DMS53 treated with DMSO at 0.1 percent for 48 hours (cell line): Measurements from ENCODE around the gene XPO1.
"Not testable (repeated sequence)": the region's sequence is repeated elsewhere in the genome, so short reads cannot be mapped to it uniquely, and the experiment has no call there.

Source experiments
- DNase-seq: peaks from one replicate; lab custom pipeline; 2025; ENCODE audit not compliant: unreplicated experiment; lab: John Stamatoyannopoulos, UW

Gene XPO1

DNA sequence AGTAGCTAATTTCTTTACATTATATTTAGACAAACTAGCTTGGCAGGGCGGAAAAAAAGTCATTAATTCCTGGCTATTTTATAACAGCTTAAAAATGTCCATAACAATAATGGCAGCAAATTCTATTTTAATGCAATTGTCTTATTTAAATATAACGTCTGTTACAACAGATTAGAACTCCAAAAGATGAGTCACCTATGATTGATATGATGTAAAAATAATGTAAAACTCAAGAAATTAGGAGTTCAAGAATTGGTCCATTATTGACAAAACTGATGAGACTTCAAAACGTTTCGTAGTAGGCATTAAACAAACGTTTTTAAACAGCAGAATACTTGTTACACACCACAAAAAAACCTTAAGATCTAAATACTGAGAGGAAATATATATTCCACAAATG is 2.7 kb downstream of the XPO1 start:
- no peak for DNase-seq

- DNase-seq = no peak
Measured at GRCh38 chr2:61534926-61535325, 3.2 kb downstream of the XPO1 start.

DNA sequence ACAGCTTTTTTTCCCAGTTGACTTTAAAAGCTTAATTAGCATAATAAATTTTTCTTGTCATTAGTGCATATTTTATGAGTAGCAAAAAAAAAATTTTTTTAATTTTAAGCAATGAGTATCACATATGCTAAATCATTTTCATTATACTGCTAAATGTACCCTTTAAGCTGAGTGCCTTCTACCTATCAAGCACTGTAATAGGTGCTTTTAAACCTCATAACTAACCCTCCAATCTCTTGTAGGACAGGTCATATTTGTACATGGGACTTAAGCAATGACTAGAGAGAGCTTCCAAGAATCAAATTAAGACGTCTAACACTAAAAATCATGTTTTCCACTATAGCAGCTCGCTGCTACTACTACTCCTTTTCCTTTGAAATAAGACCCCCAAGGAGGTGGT is 7.4 kb downstream of the XPO1 start:
- no peak for DNase-seq

- DNase-seq = no peak
Measured at GRCh38 chr2:61529944-61530735, 8.0 kb downstream of the XPO1 start.

DNA sequence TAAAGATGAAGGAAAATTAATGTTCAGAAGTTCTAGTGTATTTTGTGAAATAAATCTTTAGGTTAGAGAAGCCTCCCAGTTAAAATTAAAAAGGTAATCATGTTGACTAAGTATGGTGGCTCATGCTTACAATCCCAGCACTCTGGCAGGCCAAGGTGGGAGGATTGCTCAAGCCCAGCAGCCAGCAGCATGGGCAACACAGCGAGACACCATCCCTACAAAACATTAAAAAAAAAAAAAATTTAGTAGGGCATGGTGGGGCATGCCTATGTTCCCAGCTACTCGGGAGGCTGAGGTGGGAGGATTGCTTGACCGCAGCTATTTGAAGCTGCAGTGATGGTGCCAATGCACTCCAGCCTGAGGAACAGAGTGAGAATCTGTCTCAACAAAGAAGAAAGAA is 17.9 kb downstream of the XPO1 start:
- DNase-seq = no peak

DNA sequence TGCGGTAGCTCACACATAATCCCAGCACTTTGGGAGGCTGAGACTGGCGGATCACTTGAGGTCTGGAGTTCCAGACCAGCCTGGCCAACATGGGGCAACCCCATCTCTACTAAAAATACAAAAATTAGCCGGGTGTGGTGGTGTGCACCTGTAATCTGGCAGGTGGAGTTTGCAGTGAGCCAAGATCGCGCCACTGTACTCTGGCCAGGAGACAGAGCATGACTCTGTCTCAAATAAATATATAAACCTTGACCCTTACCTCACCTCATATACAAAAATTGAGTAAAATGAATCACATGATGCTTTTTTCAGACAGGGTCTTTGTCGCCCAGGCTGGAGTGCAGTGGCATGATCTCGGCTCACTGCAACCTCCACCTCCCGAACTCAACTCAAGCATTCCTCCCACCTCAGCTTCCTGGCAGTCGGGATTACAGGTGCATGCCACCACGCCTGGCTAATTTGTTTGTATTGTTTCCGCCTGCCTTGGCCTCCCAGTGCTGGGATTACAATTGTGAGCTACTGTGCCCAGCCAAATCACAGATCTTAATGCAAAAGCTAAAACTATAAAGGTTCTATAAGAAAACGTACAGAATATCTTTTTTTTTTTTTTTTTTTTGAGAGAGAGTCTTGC is 25.3 kb downstream of the XPO1 start:
- DNase-seq = no peak

GRCh38 chr2:61510674-61511671 is 27.2 kb downstream of the XPO1 start:
- no peak for DNase-seq

GRCh38 chr2:61504949-61505348 is 33.2 kb downstream of the XPO1 start:
- no peak for DNase-seq

- no peak for DNase-seq
Measured at GRCh38 chr2:61499060-61499459, 39.1 kb downstream of the XPO1 start.

DNA sequence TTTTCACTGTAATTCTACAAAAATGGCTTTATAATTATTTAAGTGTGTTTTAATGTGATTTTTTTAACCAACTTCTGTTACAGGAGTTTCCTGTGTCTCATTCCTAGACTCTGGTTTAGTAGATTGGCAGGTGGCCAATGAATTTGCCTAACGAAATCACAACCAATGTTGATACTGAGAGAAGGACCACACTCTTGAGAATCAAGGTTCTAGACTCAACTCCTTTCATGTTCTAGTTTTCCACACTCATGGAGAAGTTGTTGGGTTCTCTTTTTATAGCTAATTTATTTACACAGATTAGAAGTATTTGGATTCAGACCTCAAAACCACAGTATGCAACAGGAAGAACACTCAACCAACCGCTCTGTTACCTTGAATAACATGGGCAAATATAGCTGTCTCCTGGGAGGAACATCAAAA is 44.6 kb downstream of the XPO1 start:
- DNase-seq = no peak

DNA sequence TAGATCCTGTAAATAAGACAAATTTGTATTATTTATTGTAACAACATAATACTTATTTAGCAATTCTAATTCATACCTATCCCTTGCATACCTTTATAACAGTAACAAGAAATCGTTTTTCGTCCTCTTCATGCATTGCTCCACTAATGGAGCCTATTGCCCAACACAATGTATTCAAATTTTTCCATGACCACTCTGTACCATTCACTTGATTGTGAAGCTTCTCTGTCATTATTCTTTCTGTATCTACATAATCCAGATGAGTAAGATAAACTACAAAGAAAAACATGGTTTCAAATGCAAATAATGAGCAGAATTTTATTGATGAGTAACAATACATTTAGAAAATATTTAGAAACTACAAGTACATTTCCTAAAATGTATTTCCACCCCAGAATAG is 45.7 kb downstream of the XPO1 start:
- no peak for DNase-seq

DNA sequence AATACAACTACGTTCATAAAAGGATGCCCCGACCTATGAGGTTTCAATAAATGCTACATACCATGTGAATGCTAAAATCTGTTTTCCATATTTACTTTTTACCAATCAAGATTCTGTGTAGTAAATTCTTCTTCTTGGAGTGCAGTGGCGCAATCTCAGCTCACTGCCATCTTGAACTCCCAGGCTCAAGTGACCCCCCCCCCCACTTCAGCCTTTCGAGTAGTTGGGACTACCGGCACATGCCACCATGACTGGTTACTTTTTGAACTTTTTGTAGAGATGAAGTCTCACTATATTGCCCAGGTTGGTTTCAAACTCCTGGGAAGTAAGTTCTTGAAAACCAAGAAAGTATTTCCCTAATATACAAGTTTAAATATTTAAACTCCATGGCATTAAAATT is 52.9 kb downstream of the XPO1 start:
- no peak for DNase-seq

DNA sequence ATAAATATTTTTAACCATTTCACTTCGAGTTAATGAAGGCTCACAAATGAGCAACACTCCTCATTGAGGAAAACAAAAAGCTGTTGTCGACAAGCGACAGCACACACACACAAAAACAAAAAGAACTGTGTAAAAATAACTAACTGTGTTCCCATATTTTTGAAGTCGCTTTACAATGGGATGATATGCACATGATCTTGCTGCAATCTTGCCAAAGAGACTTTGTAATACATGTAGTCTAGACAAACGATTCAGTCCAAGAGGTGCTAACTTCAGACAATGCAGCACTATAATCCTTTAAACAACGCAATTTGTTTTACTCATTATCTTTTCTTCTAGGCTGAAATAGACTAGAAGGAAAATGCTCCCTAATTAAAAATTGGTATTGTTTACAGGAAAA is 60.1 kb downstream of the XPO1 start:
- no peak for DNase-seq

GRCh38 chr2:61476929-61477589 is 61.1 kb downstream of the XPO1 start:
- not testable (repeated sequence) for DNase-seq

DNA sequence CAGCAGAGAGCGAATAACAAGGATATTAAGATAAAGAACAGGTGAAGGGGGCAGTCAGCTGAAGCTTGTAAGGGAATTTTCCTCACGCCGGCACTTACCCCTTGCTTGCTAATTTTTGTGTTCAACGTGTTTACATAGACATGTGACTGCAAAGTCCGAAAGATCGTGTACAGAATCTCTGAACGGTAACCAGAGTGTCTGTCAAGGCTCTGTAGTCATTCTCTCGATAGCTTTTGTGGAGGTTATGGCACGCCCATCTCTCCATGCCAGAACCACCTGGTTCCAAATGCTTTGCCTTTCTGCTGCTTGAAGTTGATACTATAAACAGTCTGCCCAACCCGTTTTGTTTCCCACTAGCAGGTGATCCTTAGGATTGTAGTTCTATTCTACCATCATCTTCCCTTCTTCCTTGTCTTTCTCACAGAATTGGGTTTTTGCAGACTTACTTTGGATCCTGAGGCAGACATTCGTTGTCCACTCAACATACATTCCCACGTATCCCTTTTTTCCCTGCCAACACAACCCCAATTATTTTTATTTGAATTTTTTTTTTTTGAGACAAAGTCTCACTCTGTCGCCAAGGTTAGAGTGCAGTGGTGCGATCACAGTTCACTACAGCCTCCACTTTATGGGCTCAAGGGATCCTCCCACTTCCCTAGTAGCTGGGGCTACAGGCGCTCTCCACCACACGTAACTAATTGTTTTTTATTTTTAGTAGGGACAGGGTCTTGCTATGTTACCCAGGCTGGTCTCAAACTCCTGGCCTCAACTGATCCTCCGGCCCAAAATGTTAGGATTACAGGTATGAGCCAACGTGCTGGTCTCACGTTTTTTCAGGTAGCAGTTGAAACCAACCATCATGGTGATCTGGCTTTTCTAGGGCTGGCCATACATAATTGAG is 66.0 kb downstream of the XPO1 start:
- peak; percentile 56 for DNase-seq

DNA sequence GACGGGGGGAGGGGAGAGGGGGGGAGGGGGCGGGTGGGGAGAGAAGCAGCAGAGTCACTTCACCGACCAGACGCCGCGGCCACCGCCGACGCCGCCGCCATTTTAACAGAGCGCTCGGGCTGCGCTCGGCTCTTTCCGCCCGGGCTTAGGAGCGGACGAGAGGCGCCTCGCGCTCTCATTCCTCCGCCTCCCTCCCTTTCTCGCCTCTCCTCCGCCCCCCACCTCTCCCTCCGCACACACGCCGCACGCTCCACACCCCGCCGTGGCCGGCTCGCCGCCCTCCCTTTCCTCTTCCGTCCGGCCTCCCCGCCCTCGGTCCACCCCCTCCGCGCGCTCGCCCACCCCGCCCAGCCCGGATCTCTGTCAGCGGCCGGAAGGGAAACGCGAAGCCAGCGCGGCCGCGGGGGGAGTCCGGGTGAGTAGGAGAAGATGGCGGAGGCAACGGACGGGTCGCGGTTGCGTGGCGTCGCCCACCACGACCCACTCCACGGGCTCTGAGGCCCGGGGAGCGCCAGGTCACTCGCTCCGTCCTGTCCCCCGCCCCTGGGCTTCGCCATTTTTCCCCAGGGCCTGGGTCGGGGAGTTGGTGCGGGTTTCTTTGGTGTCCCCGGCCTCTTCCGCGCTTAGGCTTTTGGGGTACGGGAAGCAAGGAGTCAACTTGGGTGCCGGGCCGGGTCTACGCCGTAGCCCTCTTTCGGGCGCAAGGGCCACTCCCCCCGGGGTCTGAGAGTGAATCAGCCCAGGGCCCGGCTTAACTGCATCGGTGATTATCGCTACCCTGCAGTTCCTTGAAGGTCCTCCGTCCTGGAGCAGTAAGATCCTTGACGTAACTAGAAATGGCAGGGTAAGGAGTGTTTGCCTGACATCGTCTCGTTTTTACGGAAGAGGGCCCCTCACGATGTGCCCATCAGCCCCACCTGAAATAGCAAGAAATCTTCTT is 66.9 kb downstream of the XPO1 start, which contains the start of gene USP34:
Gene USP34 (minus strand): TSS at position 123 of the 940 bp plus-strand sequence. CDS start 395 bp downstream, outside the sequence.
- DNase-seq = peak; percentile 89

GRCh38 chr2:61470122-61470951 is 67.8 kb downstream of the XPO1 start:
- peak; percentile 37 for DNase-seq
